KMS-11 (cell line): ENCODE measurements around the gene RAD9A.

Source experiments
- H2AFZ ChIP-seq: fragments of 200-600 bp; sonication (generic); 2 replicates; pipeline ENCODE4 v1.6.1; 2016; ENCODE audit warnings: antibody characterized with exemption, mixed run types, low read depth
- H3K27ac ChIP-seq: fragments of 200-600 bp; sonication (generic); 2 replicates; pipeline ENCODE4 v1.6.1; 2016; ENCODE audit warnings: mild to moderate bottlenecking, mixed run types
- H3K27me3 ChIP-seq: fragments of 200-600 bp; sonication (generic); 2 replicates; pipeline ENCODE4 v1.6.1; 2017; ENCODE audit warnings: mild to moderate bottlenecking, low read depth, mixed run types, moderate library complexity; ENCODE audit not compliant: insufficient read depth
- H3K36me3 ChIP-seq: fragments of 200-600 bp; sonication (generic); 2 replicates; pipeline ENCODE4 v1.6.1; 2017; ENCODE audit warnings: mild to moderate bottlenecking, mixed run types; ENCODE audit not compliant: insufficient read depth
- H3K4me1 ChIP-seq: fragments of 200-600 bp; sonication (generic); 2 replicates; pipeline ENCODE4 v1.6.1; 2016; ENCODE audit warnings: mild to moderate bottlenecking, low read depth, mixed run types; ENCODE audit not compliant: poor library complexity, severe bottlenecking
- H3K4me2 ChIP-seq: fragments of 200-600 bp; sonication (generic); 2 replicates; pipeline ENCODE4 v1.7.0; 2016; ENCODE audit warnings: mild to moderate bottlenecking, mixed run types
- H3K4me3 ChIP-seq: fragments of 200-600 bp; sonication (generic); IDR thresholded peaks from 2 replicates; pipeline ENCODE4 v1.6.1; 2017; ENCODE audit warnings: low read depth, low read length, mixed read lengths; ENCODE audit not compliant: insufficient read depth
- H3K79me2 ChIP-seq: fragments of 200-600 bp; sonication (generic); 2 replicates; pipeline ENCODE4 v1.6.1; 2016; ENCODE audit warnings: low read depth, mixed run types; ENCODE audit not compliant: insufficient read depth
- H3K9ac ChIP-seq: fragments of 200-600 bp; sonication (generic); 2 replicates; pipeline ENCODE4 v1.6.1; 2016; ENCODE audit warnings: mild to moderate bottlenecking, mixed run types
- H4K20me1 ChIP-seq: fragments of 200-600 bp; sonication (generic); 2 replicates; pipeline ENCODE4 v1.6.1; 2016; ENCODE audit warnings: mild to moderate bottlenecking, mixed run types; ENCODE audit not compliant: insufficient read depth
- TF ChIP-seq, protein P1 (sequence below): fragments of 200-600 bp; sonication (generic); conservative IDR thresholded peaks from 2 replicates; pipeline ENCODE4 v1.6.1; 2017; ENCODE audit warnings: low read depth, mild to moderate bottlenecking, antibody characterized with exemption, low read length, moderate library complexity, mixed read lengths

The RAD9A gene

DNA sequence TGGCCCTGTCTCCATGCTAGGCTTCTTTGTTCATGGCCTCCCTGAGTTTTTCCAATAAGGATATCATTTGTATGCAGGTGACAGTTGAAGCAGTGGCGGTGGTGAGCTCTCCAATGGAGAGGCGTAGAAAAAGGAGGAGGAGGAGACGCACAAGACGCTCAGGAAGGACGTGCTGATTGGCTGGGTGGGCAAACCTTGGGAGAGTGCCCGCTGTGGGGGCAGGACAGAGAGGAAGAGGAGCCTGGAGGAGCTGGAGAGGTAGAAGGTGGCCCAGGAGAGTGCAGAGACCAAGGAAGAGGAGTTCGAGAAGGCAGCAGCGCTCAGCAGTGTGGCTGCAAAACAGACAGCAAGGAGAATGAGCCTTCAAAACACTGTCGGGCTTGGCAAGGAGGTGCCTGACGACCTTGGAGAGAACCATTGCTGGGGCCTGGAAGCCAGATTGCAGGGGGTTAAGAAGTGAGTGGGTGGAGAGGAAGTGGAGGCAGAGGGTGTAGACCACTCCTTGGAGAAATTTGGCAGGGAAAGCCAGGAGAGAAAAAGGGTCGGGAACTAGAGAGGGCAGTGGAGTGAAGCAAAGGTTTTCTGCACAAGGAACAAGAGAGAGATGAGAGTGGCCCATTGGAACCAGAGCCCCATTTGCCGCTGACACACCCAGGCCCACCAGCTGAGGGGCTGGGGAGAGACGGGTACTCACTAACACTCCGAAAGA, 25.9 kb upstream of the RAD9A start:
- peaks cover 20% of the 10 kb centered on the region for H3K4me1 ChIP-seq
- TF ChIP-seq, protein P1, sequence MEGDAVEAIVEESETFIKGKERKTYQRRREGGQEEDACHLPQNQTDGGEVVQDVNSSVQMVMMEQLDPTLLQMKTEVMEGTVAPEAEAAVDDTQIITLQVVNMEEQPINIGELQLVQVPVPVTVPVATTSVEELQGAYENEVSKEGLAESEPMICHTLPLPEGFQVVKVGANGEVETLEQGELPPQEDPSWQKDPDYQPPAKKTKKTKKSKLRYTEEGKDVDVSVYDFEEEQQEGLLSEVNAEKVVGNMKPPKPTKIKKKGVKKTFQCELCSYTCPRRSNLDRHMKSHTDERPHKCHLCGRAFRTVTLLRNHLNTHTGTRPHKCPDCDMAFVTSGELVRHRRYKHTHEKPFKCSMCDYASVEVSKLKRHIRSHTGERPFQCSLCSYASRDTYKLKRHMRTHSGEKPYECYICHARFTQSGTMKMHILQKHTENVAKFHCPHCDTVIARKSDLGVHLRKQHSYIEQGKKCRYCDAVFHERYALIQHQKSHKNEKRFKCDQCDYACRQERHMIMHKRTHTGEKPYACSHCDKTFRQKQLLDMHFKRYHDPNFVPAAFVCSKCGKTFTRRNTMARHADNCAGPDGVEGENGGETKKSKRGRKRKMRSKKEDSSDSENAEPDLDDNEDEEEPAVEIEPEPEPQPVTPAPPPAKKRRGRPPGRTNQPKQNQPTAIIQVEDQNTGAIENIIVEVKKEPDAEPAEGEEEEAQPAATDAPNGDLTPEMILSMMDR, result no peak
- H4K20me1 ChIP-seq, result no peaks in the 10 kb centered on the region
- no peak overlapping the region for H3K9ac ChIP-seq
- peaks cover 6% of the 10 kb centered on the region; the same call in 1 of the 2 replicates for H3K27me3 ChIP-seq
- H3K4me2 ChIP-seq, result no peak overlapping the region
- no peak overlapping the region for H2AFZ ChIP-seq
- no peaks in the 10 kb centered on the region for H3K79me2 ChIP-seq
- no peak overlapping the region for H3K27ac ChIP-seq
- no peaks in the 10 kb centered on the region for H3K36me3 ChIP-seq
- no peak overlapping the region for H3K4me3 ChIP-seq

DNA sequence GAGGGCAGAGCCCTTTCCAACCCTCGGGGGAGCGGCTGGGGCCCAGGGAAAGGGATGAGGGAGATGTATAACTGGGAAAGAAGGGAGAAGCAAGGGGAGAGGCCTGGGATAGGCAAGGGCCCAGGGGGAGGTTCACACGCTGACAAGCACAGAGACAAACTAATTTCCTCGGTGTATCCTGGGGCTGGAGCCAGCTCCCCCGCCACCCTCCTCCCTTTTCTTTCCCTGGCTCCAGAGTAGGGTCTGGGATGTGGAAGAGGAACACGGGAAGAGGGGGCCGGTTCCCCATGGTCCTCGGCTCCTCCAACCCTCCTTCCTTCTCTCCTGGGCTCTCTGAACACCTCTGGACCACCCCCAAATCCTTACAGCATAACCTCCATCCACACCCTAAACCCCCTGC, 25.2 kb upstream of the RAD9A start:
- Histone ChIP-seq H3K9ac (no peak overlapping the region), H4K20me1 (no peaks in the 10 kb centered on the region), H3K36me3 (no peaks in the 10 kb centered on the region), H3K79me2 (no peaks in the 10 kb centered on the region), H3K4me3 (no peak overlapping the region), H3K4me2 (no peak overlapping the region), H3K4me1 (peaks cover 25% of the 10 kb centered on the region), H3K27ac (no peak overlapping the region), H3K27me3 (peaks cover 6% of the 10 kb centered on the region; the same call in 1 of the 2 replicates), H2AFZ (no peak overlapping the region)
- TF ChIP-seq, protein P1, result no peak

DNA sequence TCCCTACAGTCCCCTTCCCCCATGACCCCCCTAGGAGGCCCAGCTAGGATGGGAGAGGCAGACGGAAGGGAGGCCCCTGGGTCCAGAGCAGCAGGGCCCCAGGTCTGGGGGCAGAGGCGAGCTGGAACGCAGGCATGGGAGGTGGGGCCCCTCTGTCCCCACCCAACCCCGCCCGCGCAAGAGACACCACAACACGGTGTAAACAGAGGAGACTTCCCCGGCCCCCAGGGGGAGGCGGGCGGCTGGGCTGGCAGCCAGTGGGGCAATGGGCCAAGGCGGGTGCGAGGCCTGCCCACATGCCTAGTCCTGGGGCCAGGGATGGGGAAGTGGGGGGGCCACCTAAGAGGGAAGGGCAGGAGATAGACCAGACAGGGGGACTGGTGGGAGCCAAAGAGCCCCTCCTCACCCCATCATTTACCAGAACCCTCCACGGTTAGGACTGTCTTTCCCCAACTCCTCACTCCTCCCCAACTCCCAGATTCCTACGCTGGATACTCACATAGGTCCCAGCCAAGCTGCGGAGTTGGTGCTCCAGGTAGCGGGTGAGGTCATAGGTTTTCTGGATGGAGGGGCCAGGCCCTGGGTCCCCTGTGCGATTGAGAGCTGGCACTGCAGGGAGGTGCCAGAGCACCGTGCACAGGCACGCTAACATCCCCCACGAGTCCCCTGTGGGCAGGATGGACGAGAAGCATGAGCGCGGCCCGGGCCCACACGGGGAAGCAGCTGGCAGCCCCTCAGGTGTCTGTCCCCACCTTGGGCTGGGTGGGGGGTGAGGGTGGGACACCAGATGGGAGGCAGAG, 24.6 kb upstream of the RAD9A start:
- H3K4me3 ChIP-seq, result no peak overlapping the region
- no peak overlapping the region for H3K27ac ChIP-seq
- H3K4me1 ChIP-seq, result peaks cover 26% of the 10 kb centered on the region
- no peaks in the 10 kb centered on the region for H3K79me2 ChIP-seq
- H2AFZ ChIP-seq, result no peak overlapping the region
- no peaks in the 10 kb centered on the region for H4K20me1 ChIP-seq
- no peak overlapping the region for H3K9ac ChIP-seq
- H3K27me3 ChIP-seq, result peaks cover 12% of the 10 kb centered on the region
- no peaks in the 10 kb centered on the region for H3K36me3 ChIP-seq
- no peak overlapping the region for H3K4me2 ChIP-seq
- TF ChIP-seq, protein P1, result no peak

DNA sequence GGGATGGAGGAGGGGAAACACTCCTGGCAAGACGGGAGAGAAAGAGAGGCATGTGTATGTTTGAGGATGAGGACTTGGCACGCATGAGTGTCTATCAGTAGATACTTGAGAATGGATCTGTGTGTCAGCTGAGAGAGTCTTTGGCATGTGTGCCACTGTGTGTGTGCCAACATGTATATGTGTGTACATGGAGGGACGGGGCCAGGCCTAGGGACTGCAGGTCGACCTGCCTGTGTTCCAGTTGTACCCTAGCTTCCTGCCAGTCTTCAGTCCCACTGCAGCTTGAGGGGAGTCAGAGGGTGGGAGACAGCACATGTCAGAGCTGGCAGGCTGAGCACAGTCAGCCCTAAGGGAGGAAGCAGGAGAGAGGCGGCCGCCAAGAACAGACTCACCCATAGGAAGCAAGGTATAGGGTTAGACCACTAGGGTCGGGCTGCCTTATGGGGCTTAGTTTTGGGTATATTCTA, 24.0 kb upstream of the RAD9A start:
- H4K20me1 ChIP-seq, result no peaks in the 10 kb centered on the region
- H3K9ac ChIP-seq, result no peak overlapping the region
- no peak overlapping the region for H3K4me3 ChIP-seq
- peaks cover 26% of the 10 kb centered on the region for H3K4me1 ChIP-seq
- no peaks in the 10 kb centered on the region for H3K36me3 ChIP-seq
- no peaks in the 10 kb centered on the region for H3K79me2 ChIP-seq
- TF ChIP-seq, protein P1, result no peak
- H3K27me3 ChIP-seq, result peaks cover 13% of the 10 kb centered on the region
- no peak overlapping the region for H3K4me2 ChIP-seq
- no peak overlapping the region for H2AFZ ChIP-seq
- no peak overlapping the region for H3K27ac ChIP-seq
